GM18907 (cell line): ENCODE results near the gene PAK5.

Source experiments
- ATAC-seq: cut with Tn5 transposase; IDR thresholded peaks from one replicate; pipeline ENCODE4 v1.9.1; 2021; ENCODE audit warnings: mild to moderate bottlenecking, moderate library complexity; ENCODE audit not compliant: unreplicated experiment

The PAK5 gene

GRCh38 chr20:9501473-9501872 lies 337.4 kb downstream of the PAK5 start:
- no peak for ATAC-seq

DNA sequence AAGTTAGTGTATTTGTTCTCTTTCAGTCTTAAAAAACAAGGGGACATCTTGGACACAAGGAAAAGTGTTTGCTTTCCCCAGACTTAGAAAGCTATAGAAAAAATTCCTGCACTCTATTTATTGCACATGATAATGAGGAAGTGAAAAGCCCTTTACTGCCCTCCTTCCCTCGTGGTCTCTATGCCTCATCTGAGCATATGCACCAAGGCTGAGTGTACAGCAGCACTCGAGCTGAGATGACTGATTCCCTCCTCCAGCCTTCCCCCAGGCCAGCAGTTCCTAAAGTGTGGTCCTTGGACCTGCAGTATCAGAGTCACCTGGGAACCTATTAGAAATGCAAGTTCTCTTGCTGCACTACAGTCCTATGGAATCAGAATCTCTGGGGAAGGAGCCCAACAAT lies 338.8 kb downstream of the PAK5 start:
- ATAC-seq, result peak; percentile 44

DNA sequence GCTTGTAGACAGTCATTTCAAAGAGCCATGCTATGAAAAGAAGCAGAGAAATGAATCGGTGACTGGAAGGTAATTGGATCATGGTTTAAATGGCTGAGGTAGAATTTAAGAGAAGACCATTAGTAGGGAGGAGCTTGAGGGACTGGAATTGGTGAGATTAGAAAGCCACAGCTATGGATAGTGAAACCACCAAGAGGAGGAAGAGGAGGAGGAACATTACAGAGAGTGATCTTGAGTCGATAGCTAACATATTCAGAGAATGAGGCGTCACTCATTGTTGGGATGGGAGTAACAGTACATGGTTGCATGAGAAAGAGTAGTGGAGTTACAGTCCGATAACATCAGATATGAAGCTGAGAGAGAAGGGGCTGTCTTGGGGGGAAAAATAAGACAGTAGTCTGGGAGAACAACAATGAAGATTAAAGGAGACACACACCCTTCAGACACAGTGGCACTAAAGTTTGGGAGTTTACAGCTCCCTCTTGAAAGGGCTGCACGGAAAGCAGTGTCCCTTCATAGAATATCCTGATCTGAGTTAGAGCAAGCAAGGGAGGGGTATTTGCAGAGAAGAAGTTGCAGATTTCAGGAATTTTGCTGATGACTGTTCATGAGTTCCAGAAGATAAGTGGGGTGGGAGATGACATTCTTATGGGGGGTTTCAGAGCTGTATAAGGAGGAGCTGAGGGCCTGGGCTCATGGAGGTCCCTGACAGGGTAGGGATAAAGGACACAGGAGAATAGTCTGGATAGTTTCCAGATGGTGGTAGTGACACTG lies 339.6 kb downstream of the PAK5 start:
- ATAC-seq, result no peak

GRCh38 chr20:9498322-9498721 lies 340.6 kb downstream of the PAK5 start:
- no peak for ATAC-seq

- no peak for ATAC-seq
These were observed 342.7 kb downstream of the PAK5 start for GRCh38 chr20:9496155-9496554.

GRCh38 chr20:9495701-9496100 lies 343.2 kb downstream of the PAK5 start:
- no peak for ATAC-seq

- ATAC-seq, result no peak
These were observed 345.1 kb downstream of the PAK5 start for GRCh38 chr20:9493803-9494202.

DNA sequence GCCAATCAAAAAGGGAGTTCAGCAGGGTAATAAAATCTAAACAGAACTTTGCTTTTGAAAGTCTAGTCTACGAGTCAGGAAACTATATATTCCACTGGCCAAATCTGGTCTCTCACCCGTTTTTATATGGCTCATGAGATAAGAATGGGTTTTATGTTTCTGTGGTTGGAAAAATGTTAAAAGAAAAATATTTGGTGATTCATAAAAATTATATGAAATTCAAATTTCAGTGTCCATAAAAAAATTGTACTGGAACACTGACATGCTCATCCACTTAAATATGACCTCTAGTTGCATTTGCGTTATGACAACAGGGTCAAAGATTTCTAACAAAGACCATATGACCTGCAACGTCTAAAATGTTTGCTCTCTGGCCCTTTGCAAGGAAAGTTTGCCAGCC lies 346.8 kb downstream of the PAK5 start:
- ATAC-seq, result no peak

GRCh38 chr20:9491324-9491723 lies 347.6 kb downstream of the PAK5 start:
- ATAC-seq, result no peak

DNA sequence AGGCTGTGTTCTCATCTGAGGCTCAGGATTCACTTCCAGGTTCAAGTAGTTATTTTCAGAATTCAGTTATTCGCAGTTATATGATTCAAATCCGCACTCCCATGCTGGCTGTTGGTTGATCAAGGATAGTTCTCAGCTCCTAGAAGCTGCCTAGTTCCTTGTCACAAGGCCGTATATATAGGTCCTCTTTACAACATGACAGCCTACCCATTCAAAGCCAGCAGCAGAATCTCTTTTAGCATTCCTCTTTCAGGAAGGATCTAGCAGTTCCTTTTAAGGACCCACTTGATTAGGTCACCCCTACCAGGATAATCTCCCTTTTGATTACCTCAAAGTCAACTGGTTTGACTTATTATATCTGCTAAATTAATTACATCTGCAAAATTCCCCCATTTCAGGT lies 348.2 kb downstream of the PAK5 start:
- ATAC-seq, result no peak

GRCh38 chr20:9490161-9490560 lies 348.7 kb downstream of the PAK5 start:
- ATAC-seq, result no peak

- ATAC-seq, result no peak
These were observed 350.8 kb downstream of the PAK5 start for GRCh38 chr20:9488063-9488462.
